GM10266 (cell line): ENCODE measurements around the gene NPAS3.

Experiments used
- DNase-seq: peaks from one replicate; pipeline ENCODE4 v3.0.0; 2012; ENCODE audit errors: extremely low spot score
- CTCF ChIP-seq: IDR thresholded peaks from 2 replicates; pipeline ENCODE4 v1.5.1; 2012; ENCODE audit warnings: mild to moderate bottlenecking, low read depth; ENCODE audit not compliant: control insufficient read depth, insufficient read depth; ENCODE audit errors: missing control alignments

Gene NPAS3

GRCh38 chr14:33539918-33540357, 601.3 kb downstream of the NPAS3 start:
- no peak for DNase-seq

GRCh38 chr14:33541171-33541570, 602.5 kb downstream of the NPAS3 start:
- DNase-seq: no peak
- TF ChIP-seq CTCF: no peak

More at GRCh38 chr14:33539918-33540357, 601.3 kb downstream of the NPAS3 start:
- no peak for TF ChIP-seq CTCF

- DNase-seq: no peak
- TF ChIP-seq CTCF: no peak
These were observed 603.9 kb downstream of the NPAS3 start for GRCh38 chr14:33542338-33543287.

- DNase-seq: no peak
- no peak for TF ChIP-seq CTCF
These were observed 607.0 kb downstream of the NPAS3 start for GRCh38 chr14:33545696-33546095.

- no peak for DNase-seq
- no peak for TF ChIP-seq CTCF
These were observed 609.9 kb downstream of the NPAS3 start for GRCh38 chr14:33548606-33549005.

- no peak for DNase-seq
These were observed 613.3 kb downstream of the NPAS3 start for GRCh38 chr14:33551963-33552362.

More at GRCh38 chr14:33551963-33552362, 613.3 kb downstream of the NPAS3 start:
- TF ChIP-seq CTCF: no peak
